Left colon (tissue), 2 donors: ENCODE results near the gene HMG20A. TPM values are rescaled to one million over a fixed set of nuclear protein-coding genes. Genes with fewer than 3 reads are reported as not detected.

Experiments
- ATAC-seq: fragments of 200-7000 bp; cut with Tn5 transposase; one replicate; pipeline ENCODE4 v1.9.1; 2020; ENCODE audit warnings: mild to moderate bottlenecking, moderate library complexity
- DNase-seq, 2 donors: peaks; one replicate each; pipeline ENCODE4 v3.0.0-alpha.2; 2020
- intact Hi-C, 2 donors: fragments of 100-400 bp; cut with DNase I in 1 of 2; cut with micrococcal nuclease in 1 of 2; formaldehyde crosslinking; loops; one replicate each; pipeline versions ENCODE4 v1.11.2 to v1.14.0; 2022; cut with DNase I, micrococcal nuclease
- total RNA-seq, 2 donors: library from RNA; stranded (reverse); fragmentation: NEBNext Ultra II Directional; extraction: Animal tissue kit (Norgen Biotek cat#: 25700); gene quantifications; one replicate each; pipeline ENCODE4 v1.2.1, GENCODE V29; 2021
- donor health status: DM: no; HTN: no; CAD: no.
- donor health status: DM: yes; HTN: yes; CAD: no.

The HMG20A gene
- total RNA-seq, 2 donors from 2014 or later: 30.6 to 31.6 TPM

- intact Hi-C loops: no loop called here
- DNase-seq: no peak
- ATAC-seq: no peak
Measured at GRCh38 chr15:77464129-77464865, 43.6 kb downstream of the HMG20A start.

GRCh38 chr15:77466521-77466920 is 45.8 kb downstream of the HMG20A start:
- ATAC-seq: no peak
- no peak for DNase-seq
- intact Hi-C loops: no loop called here

- intact Hi-C loops: no loop called here
- DNase-seq: no peak
Measured at GRCh38 chr15:77468896-77469295, 48.2 kb downstream of the HMG20A start.

GRCh38 chr15:77470235-77470634 is 49.5 kb downstream of the HMG20A start:
- intact Hi-C loops: no loop called here
- DNase-seq (no peak), ATAC-seq (no peak)

More at GRCh38 chr15:77468896-77469295, 48.2 kb downstream of the HMG20A start:
- ATAC-seq: no peak

- no peak for DNase-seq
- intact Hi-C loops: no loop called here
- ATAC-seq: no peak
Measured at GRCh38 chr15:77473328-77473727, 52.6 kb downstream of the HMG20A start.

GRCh38 chr15:77474310-77474988 is 53.8 kb downstream of the HMG20A start:
- ATAC-seq (no peak), DNase-seq (no peak)
- intact Hi-C loops: no loop called here

- no peak for ATAC-seq
- intact Hi-C loops: no loop called here
Measured at GRCh38 chr15:77475001-77475400, 54.3 kb downstream of the HMG20A start.

GRCh38 chr15:77475898-77476297 is 55.2 kb downstream of the HMG20A start:
- DNase-seq (no peak), ATAC-seq (no peak)
- intact Hi-C loops: no loop called here

More at GRCh38 chr15:77475001-77475400, 54.3 kb downstream of the HMG20A start:
- no peak for DNase-seq

- ATAC-seq (no peak), DNase-seq (no peak)
- intact Hi-C loops: no loop called here
Measured at GRCh38 chr15:77476995-77477394, 56.3 kb downstream of the HMG20A start.

GRCh38 chr15:77478051-77478450 is 57.4 kb downstream of the HMG20A start:
- intact Hi-C loops: no loop called here
- ATAC-seq: no peak
- DNase-seq: no peak

- no peak for DNase-seq
- no peak for ATAC-seq
- intact Hi-C loops: no loop called here
Measured at GRCh38 chr15:77479015-77479414, 58.3 kb downstream of the HMG20A start.

GRCh38 chr15:77480859-77481633 is 60.4 kb downstream of the HMG20A start:
- ATAC-seq (peak; percentile 85), DNase-seq (no peak)
- intact Hi-C loops: no loop called here

GRCh38 chr15:77481670-77482069 is 61.0 kb downstream of the HMG20A start:
- ATAC-seq: no peak
- intact Hi-C loops: no loop called here
- no peak for DNase-seq

GRCh38 chr15:77482570-77482969 is 61.9 kb downstream of the HMG20A start:
- ATAC-seq: no peak
- DNase-seq: no peak
- intact Hi-C loops: no loop called here

- no peak for DNase-seq
- intact Hi-C loops: no loop called here
- no peak for ATAC-seq
Measured at GRCh38 chr15:77483425-77484140, 62.9 kb downstream of the HMG20A start.

- intact Hi-C loops: no loop called here
- ATAC-seq: no peak
- no peak for DNase-seq
Measured at GRCh38 chr15:77484994-77485393, 64.3 kb downstream of the HMG20A start.

- intact Hi-C loops: no loop called here
- no peak for ATAC-seq
- DNase-seq: no peak
Measured at GRCh38 chr15:77486542-77487468, 66.1 kb downstream of the HMG20A start.

- intact Hi-C loops: no loop called here
- ATAC-seq (peak; percentile 33), DNase-seq (no peak)
Measured at GRCh38 chr15:77487469-77487842, 66.8 kb downstream of the HMG20A start.
